ENCODE data around the gene RIBC2. TPM values are rescaled to one million over a fixed set of nuclear protein-coding genes. Genes with fewer than 3 reads are reported as not detected.

RIBC2 gene
- total RNA-seq, 2 experiments from 2014 or later, result 0.78 TPM; not detected in 1

DNA sequence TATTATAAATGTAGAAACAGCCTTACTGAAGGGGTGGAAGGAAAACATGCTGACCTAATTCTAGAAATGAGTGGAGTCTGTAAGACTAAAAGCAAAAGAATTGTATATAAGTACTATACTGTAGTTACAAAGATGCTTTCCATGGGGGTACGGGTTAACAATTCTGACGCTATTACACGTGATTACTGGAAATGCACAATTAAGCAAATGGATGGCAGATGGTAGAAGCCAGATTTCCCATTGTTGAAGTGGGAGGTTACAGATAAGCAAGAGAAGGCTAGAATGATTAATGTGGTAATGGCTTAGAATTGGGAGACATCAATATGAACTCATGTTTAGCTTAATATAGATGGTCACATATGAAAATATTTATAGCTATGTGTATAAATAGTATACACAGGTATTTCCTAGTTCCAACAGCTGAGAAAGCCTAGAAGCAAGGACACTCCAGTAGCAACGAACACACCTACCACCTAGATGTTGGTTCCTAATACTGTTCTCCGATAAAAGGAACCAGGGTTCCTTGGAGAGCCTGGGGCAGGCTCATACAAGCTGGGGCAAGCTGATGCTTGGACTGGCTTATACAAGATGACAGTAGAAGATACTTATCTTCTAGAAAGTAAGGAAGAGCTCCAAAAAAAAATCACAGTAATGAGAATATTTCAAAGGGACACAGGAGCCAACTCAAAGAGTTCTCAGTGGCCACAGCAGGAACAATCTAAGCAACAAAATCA is 13.6 kb upstream of the RIBC2 start:
- intact Hi-C loops (cut with micrococcal nuclease; ENCODE audit: unreplicated experiment), result no loop called here
- no peaks in the 10 kb centered on the region for H3K9me2 ChIP-seq (ENCODE audit: insufficient read depth, low read length)
- BruUV-seq (replicated peaks), result no TSS peak

DNA sequence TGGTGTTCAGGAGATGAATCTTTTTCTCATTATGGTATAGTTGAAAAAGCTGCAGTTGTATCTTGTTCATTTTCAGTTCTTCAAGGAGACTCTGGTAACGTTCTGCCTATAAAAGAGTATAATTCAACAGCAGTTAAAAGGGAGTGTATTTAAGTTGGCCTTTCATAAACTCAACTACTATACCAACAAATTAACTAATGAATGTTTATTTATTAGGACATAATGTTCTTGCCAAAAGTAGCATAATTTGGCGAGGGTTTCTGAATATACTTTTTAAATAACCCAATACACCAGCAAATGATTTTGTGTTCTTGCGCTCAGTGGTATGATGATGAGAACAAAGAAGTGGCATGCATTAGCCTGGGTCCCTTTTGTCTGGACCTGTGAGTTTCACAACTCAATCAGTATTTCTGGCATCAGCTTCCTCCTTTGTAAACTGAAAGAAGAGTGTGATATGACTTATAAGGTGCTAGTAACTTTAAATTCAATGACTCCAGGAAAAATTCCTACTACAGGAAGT is 11.0 kb upstream of the RIBC2 start:
- Histone ChIP-seq H2AFZ (ENCODE audit: low read length) (no peak overlapping the region), H3K4me3 (ENCODE audit: low read depth, low read length, poor library complexity, severe bottlenecking) (no peak overlapping the region), H3K9me3 (ENCODE audit: low read length) (0 out of 2 replicates have a peak, but pooled peaks cover 5% of the 10 kb centered on the region), H3K4me1 (ENCODE audit: insufficient read depth, low read length, poor library complexity, severe bottlenecking) (no peaks in the 10 kb centered on the region), H3K27ac (ENCODE audit: low read depth, low read length, poor library complexity, severe bottlenecking) (no peak overlapping the region), H3K36me3 (ENCODE audit: insufficient read depth, low read length) (no peaks in the 10 kb centered on the region), H3K9me2 (ENCODE audit: insufficient read depth, low read length) (no peaks in the 10 kb centered on the region), H4K20me1 (ENCODE audit: insufficient read depth, low read length) (no peaks in the 10 kb centered on the region), H3K79me2 (ENCODE audit: insufficient read depth, low read depth, low read length) (no peaks in the 10 kb centered on the region), H3K4me2 (ENCODE audit: low read length) (no peak overlapping the region)
- ChIA-PET POLR2A (no interaction called here), CTCF (ENCODE audit: unreplicated experiment) (no interaction called here)
- DNase-seq (ENCODE audit: low spot score), result no peak
- TF ChIP-seq EZH2phosphoT487 (IDR thresholded peaks at IDR 0.05; ENCODE audit: borderline replicate concordance, low read depth, low read length), result no peak
- TF ChIP-seq, protein P1, sequence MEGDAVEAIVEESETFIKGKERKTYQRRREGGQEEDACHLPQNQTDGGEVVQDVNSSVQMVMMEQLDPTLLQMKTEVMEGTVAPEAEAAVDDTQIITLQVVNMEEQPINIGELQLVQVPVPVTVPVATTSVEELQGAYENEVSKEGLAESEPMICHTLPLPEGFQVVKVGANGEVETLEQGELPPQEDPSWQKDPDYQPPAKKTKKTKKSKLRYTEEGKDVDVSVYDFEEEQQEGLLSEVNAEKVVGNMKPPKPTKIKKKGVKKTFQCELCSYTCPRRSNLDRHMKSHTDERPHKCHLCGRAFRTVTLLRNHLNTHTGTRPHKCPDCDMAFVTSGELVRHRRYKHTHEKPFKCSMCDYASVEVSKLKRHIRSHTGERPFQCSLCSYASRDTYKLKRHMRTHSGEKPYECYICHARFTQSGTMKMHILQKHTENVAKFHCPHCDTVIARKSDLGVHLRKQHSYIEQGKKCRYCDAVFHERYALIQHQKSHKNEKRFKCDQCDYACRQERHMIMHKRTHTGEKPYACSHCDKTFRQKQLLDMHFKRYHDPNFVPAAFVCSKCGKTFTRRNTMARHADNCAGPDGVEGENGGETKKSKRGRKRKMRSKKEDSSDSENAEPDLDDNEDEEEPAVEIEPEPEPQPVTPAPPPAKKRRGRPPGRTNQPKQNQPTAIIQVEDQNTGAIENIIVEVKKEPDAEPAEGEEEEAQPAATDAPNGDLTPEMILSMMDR (conservative IDR thresholded peaks at IDR 0.05; ENCODE audit: low read length), result no peak
- intact Hi-C loops (cut with micrococcal nuclease; ENCODE audit: unreplicated experiment), result no loop called here
- no TSS peak for BruUV-seq (replicated peaks)

More for the DNA sequence above, 13.6 kb upstream of the RIBC2 start:
- Histone ChIP-seq H3K4me3 (ENCODE audit: low read depth, low read length, poor library complexity, severe bottlenecking) (no peak overlapping the region), H3K79me2 (ENCODE audit: insufficient read depth, low read depth, low read length) (no peaks in the 10 kb centered on the region), H3K36me3 (ENCODE audit: insufficient read depth, low read length) (no peaks in the 10 kb centered on the region), H3K27ac (ENCODE audit: low read depth, low read length, poor library complexity, severe bottlenecking) (no peak overlapping the region), H3K9me3 (ENCODE audit: low read length) (0 out of 2 replicates have a peak, but pooled peaks cover 6% of the 10 kb centered on the region), H3K4me2 (ENCODE audit: low read length) (no peak overlapping the region), H4K20me1 (ENCODE audit: insufficient read depth, low read length) (no peaks in the 10 kb centered on the region), H3K4me1 (ENCODE audit: insufficient read depth, low read length, poor library complexity, severe bottlenecking) (no peaks in the 10 kb centered on the region), H2AFZ (ENCODE audit: low read length) (no peak overlapping the region)
- no peak for TF ChIP-seq EZH2phosphoT487 (IDR thresholded peaks at IDR 0.05; ENCODE audit: borderline replicate concordance, low read depth, low read length)
- ChIA-PET CTCF (ENCODE audit: unreplicated experiment) (no interaction called here), POLR2A (interaction anchor here (0.7 kb wide), 1 partner anchor 87 kb away, joined by 3 read pairs; no protein-coding TSS in a partner anchor)
- no peak for DNase-seq (ENCODE audit: low spot score)

DNA sequence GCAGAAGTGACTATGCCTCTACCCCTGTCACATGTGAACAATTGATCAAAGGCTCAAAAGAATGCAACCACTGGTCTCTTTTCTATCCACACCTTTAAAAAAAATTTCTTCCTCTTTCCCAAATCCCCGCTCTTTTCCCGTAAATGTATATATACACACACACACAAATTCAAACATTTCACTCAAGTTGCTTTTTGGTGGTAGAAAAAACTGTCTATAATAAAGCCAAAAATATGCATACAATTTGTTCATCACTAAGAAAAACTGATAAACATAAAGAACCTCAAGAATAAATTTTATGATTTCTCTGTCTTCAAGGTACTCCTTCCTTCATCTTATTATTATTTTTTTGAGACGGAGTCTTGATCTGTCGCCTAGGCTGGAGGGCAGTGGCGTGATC is 5.7 kb upstream of the RIBC2 start:
- CTCF ChIA-PET (ENCODE audit: unreplicated experiment), result no interaction called here
- no peak overlapping the region for H3K4me3 ChIP-seq (ENCODE audit: low read depth, low read length, poor library complexity, severe bottlenecking)
- no peaks in the 10 kb centered on the region for H3K9me2 ChIP-seq (ENCODE audit: insufficient read depth, low read length)
- no peaks in the 10 kb centered on the region for H3K36me3 ChIP-seq (ENCODE audit: insufficient read depth, low read length)
- no peaks in the 10 kb centered on the region for H3K9me3 ChIP-seq (ENCODE audit: low read length)
- H3K27ac ChIP-seq (ENCODE audit: low read depth, low read length, poor library complexity, severe bottlenecking), result no peak overlapping the region
- no peak overlapping the region for H2AFZ ChIP-seq (ENCODE audit: low read length)
- intact Hi-C loops (cut with micrococcal nuclease; ENCODE audit: unreplicated experiment), result no loop called here
- H3K79me2 ChIP-seq (ENCODE audit: insufficient read depth, low read depth, low read length), result no peaks in the 10 kb centered on the region
- no peak for DNase-seq (ENCODE audit: low spot score)
- BruUV-seq (replicated peaks), result no TSS peak
- H3K4me2 ChIP-seq (ENCODE audit: low read length), result no peak overlapping the region
- no peaks in the 10 kb centered on the region for H3K4me1 ChIP-seq (ENCODE audit: insufficient read depth, low read length, poor library complexity, severe bottlenecking)
- no peaks in the 10 kb centered on the region for H4K20me1 ChIP-seq (ENCODE audit: insufficient read depth, low read length)
- TF ChIP-seq, protein P1 (conservative IDR thresholded peaks at IDR 0.05; ENCODE audit: low read length), result no peak
- no peak for TF ChIP-seq EZH2phosphoT487 (IDR thresholded peaks at IDR 0.05; ENCODE audit: borderline replicate concordance, low read depth, low read length)
- POLR2A ChIA-PET, result no interaction called here
